GM18870 (cell line): ENCODE data around the gene DEFB114.
"Not testable (repeated sequence)": the region's sequence is repeated elsewhere in the genome, so short reads cannot be mapped to it uniquely, and the experiment has no call there.

Source experiments
- ATAC-seq: cut with Tn5 transposase; IDR thresholded peaks from one replicate; pipeline ENCODE4 v1.9.1; 2021; ENCODE audit warnings: moderate library complexity; ENCODE audit not compliant: unreplicated experiment

DEFB114 gene

GRCh38 chr6:49964064-49964463 is at the start of gene DEFB114:
Gene DEFB114 (minus strand): TSS chr6:49964164. CDS start chr6:49964105, 59 bp downstream.
- no peak for ATAC-seq

- no peak for ATAC-seq
Measured at GRCh38 chr6:50007819-50008218, 43.9 kb upstream of the DEFB114 start.

GRCh38 chr6:50003139-50003538 is 39.2 kb upstream of the DEFB114 start:
- ATAC-seq: no peak

- ATAC-seq: no peak
Measured at GRCh38 chr6:49995278-49995677, 31.3 kb upstream of the DEFB114 start.

GRCh38 chr6:49988900-49989299 is 24.9 kb upstream of the DEFB114 start:
- no peak for ATAC-seq

GRCh38 chr6:49987749-49988148 is 23.8 kb upstream of the DEFB114 start:
- ATAC-seq: no peak

- no peak for ATAC-seq
Measured at GRCh38 chr6:49986551-49986950, 22.6 kb upstream of the DEFB114 start.

GRCh38 chr6:49982046-49982445 is 18.1 kb upstream of the DEFB114 start:
- no peak for ATAC-seq

- peak; percentile 83 for ATAC-seq
Measured at GRCh38 chr6:49980898-49981297, 16.9 kb upstream of the DEFB114 start.

GRCh38 chr6:49979584-49979983 is 15.6 kb upstream of the DEFB114 start:
- ATAC-seq: peak; percentile 34

GRCh38 chr6:49978332-49979226 is 14.6 kb upstream of the DEFB114 start:
- ATAC-seq: peak; percentile 49

GRCh38 chr6:49969605-49970004 is 5.6 kb upstream of the DEFB114 start, which contains the start of gene DEFB113:
Gene DEFB113 (minus strand): TSS chr6:49969625. CDS start chr6:49969625, 0 bp downstream.
- no peak for ATAC-seq

- ATAC-seq: no peak
Measured at GRCh38 chr6:49966823-49967222, 2.9 kb upstream of the DEFB114 start.

- no peak for ATAC-seq
Measured at GRCh38 chr6:49966334-49966733, 2.4 kb upstream of the DEFB114 start.

GRCh38 chr6:49958180-49958579 is 5.8 kb downstream of the DEFB114 start:
- ATAC-seq: no peak

GRCh38 chr6:49955847-49956246 is 8.1 kb downstream of the DEFB114 start:
- ATAC-seq: no peak

GRCh38 chr6:49951926-49952325 is 12.0 kb downstream of the DEFB114 start:
- ATAC-seq: no peak

GRCh38 chr6:49950415-49950751 is 13.6 kb downstream of the DEFB114 start:
- ATAC-seq: no peak

- no peak for ATAC-seq
Measured at GRCh38 chr6:49949062-49949461, 14.9 kb downstream of the DEFB114 start.

GRCh38 chr6:49946835-49947234 is 17.1 kb downstream of the DEFB114 start:
- no peak for ATAC-seq

GRCh38 chr6:49944068-49944467 is 19.9 kb downstream of the DEFB114 start:
- ATAC-seq: not testable (repeated sequence)

- no peak for ATAC-seq
Measured at GRCh38 chr6:49939993-49940498, 23.9 kb downstream of the DEFB114 start.
